Measurements from ENCODE around the gene PPFIBP1. TPM values are rescaled to one million over a fixed set of nuclear protein-coding genes. Genes with fewer than 3 reads are reported as not detected.
A peak's percentile ranks its signal among the peaks of the same experiment; 100 is the strongest.

PPFIBP1 gene
- polyA plus RNA-seq, 2 of the 4 experiments (the other 2 are of a cell fraction): 24.8 to 89.0 TPM

DNA sequence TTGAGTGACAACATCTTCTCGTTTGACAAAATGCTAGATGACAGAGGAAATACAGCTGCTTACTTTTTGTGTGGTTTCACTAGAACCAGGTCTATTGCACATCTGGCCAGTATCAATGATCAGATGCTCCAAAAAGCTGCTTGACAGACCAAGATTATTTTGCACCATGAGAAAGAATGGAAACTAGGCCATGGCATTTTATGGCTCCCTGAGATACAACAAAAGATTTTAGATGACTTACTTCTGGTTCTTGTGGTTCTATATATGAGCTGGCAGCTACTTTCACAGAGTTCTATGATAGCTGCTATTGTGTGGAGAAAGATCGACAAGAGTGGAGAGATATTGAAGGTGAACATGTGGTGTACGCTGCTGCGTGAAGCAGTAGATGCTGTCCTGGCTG lies 25.9 kb upstream of the PPFIBP1 start:
- ChIA-PET POLR2A (no interaction called here), CTCF (no interaction called here)
- H3K4me2 ChIP-seq: no peak overlapping the region
- H3K27ac ChIP-seq: no peak overlapping the region
- H3K9me3 ChIP-seq: no peaks in the 10 kb centered on the region
- peaks cover 4% of the 10 kb centered on the region; the same call in 1 of the 3 replicates for H3K4me1 ChIP-seq
- ATAC-seq (no peak), FAIRE-seq (no peak), DNase-seq (ENCODE audit: low read depth in 1 of 2, low spot score in 1 of 2) (no peak)
- TF ChIP-seq ZC3H11A (IDR thresholded peaks at IDR 0.05) (no peak), ZSCAN20 (CRISPR knock-in tag; IDR thresholded peaks at IDR 0.05) (no peak)
- TF ChIP-seq, protein P1, sequence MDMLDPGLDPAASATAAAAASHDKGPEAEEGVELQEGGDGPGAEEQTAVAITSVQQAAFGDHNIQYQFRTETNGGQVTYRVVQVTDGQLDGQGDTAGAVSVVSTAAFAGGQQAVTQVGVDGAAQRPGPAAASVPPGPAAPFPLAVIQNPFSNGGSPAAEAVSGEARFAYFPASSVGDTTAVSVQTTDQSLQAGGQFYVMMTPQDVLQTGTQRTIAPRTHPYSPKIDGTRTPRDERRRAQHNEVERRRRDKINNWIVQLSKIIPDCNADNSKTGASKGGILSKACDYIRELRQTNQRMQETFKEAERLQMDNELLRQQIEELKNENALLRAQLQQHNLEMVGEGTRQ (IDR thresholded peaks at IDR 0.05): no peak
- TF ChIP-seq, protein P2, sequence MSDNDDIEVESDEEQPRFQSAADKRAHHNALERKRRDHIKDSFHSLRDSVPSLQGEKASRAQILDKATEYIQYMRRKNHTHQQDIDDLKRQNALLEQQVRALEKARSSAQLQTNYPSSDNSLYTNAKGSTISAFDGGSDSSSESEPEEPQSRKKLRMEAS (IDR thresholded peaks at IDR 0.05): no peak
- TF ChIP-seq, protein P3, sequence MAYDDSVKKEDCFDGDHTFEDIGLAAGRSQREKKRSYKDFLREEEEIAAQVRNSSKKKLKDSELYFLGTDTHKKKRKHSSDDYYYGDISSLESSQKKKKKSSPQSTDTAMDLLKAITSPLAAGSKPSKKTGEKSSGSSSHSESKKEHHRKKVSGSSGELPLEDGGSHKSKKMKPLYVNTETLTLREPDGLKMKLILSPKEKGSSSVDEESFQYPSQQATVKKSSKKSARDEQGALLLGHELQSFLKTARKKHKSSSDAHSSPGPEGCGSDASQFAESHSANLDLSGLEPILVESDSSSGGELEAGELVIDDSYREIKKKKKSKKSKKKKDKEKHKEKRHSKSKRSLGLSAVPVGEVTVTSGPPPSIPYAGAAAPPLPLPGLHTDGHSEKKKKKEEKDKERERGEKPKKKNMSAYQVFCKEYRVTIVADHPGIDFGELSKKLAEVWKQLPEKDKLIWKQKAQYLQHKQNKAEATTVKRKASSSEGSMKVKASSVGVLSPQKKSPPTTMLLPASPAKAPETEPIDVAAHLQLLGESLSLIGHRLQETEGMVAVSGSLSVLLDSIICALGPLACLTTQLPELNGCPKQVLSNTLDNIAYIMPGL (CRISPR knock-in tag; IDR thresholded peaks at IDR 0.05; ENCODE audit: borderline replicate concordance): no peak
- TF ChIP-seq, protein P4, sequence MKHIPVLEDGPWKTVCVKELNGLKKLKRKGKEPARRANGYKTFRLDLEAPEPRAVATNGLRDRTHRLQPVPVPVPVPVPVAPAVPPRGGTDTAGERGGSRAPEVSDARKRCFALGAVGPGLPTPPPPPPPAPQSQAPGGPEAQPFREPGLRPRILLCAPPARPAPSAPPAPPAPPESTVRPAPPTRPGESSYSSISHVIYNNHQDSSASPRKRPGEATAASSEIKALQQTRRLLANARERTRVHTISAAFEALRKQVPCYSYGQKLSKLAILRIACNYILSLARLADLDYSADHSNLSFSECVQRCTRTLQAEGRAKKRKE (CRISPR knock-in tag; IDR thresholded peaks at IDR 0.05; ENCODE audit: low read depth): no peak
- H3K4me3 ChIP-seq: no peak overlapping the region
- 74% methylated on average over 4 of the region's 4 CpGs for WGBS (ENCODE audit: missing lambda C conversion rate)

DNA sequence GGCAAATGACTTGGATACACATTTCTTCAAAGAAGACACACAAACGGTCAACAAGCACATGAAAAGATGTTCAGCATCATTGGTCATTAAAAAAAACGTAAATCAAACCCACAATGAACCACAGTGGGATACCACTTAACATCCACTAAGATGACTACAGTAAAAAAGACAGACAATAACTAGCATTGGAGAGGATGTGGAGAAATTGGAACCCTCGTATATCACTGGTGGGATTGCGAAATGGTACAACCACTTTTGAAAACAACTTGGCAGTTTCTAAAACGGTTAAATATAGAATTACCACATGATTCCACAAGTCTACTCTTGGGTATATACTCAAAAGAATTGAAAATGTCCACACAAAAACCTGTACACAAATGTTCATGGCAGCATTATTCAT lies 25.2 kb upstream of the PPFIBP1 start:
- ATAC-seq (no peak), FAIRE-seq (no peak), DNase-seq (ENCODE audit: low read depth in 1 of 2, low spot score in 1 of 2) (no peak)
- Histone ChIP-seq H3K4me3 (no peak overlapping the region), H3K4me2 (no peak overlapping the region), H3K4me1 (no peaks in the 10 kb centered on the region), H3K9me3 (no peaks in the 10 kb centered on the region), H3K27ac (no peak overlapping the region)
- 42% methylated on average over 5 of the region's 5 CpGs for WGBS (ENCODE audit: missing lambda C conversion rate)
- TF ChIP-seq CEBPB (IDR thresholded peaks at IDR 0.05) (peak in 1 of 2 experiments; percentile 45; a peak in 1 of 4 replicates), MAFK (IDR thresholded peaks at IDR 0.05; ENCODE audit: partially characterized antibody) (no peak)
- ChIA-PET POLR2A (no interaction called here), CTCF (no interaction called here)

DNA sequence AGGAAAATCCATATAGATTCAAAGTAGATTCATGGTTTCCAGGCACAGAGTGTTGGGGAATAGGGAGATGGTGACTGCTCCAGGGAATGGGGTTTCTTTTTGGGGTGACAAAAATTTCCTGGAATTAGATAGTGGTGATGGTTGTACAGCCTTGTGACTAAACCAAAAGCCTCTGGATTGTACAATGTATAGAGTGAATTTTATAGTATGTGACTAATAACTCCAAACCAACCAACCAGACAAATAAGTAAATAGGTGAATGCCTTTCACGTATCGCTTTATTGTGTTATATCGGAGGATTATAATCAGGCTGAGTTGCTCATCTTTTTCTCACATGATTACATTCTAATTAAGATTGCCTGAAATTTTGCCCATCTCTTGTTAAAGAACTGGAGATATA lies 24.6 kb upstream of the PPFIBP1 start:
- ChIA-PET POLR2A (no interaction called here), CTCF (no interaction called here)
- 88% methylated on average over 3 of the region's 3 CpGs for WGBS (ENCODE audit: missing lambda C conversion rate)
- no peak overlapping the region for H3K4me2 ChIP-seq
- DNase-seq (ENCODE audit: low read depth in 1 of 2, low spot score in 1 of 2) (no peak), FAIRE-seq (no peak), ATAC-seq (no peak)
- no peak overlapping the region for H3K4me3 ChIP-seq
- no peak overlapping the region for H3K27ac ChIP-seq
- no peaks in the 10 kb centered on the region for H3K9me3 ChIP-seq
- no peaks in the 10 kb centered on the region for H3K4me1 ChIP-seq
- TF ChIP-seq NPAS2 (CRISPR knock-in tag; IDR thresholded peaks at IDR 0.05; ENCODE audit: borderline replicate concordance) (no peak), CEBPB (IDR thresholded peaks at IDR 0.05) (no peak), SREBF2 (IDR thresholded peaks at IDR 0.05) (no peak), HOXB13 (CRISPR knock-in tag; IDR thresholded peaks at IDR 0.05; ENCODE audit: low read depth) (no peak), FOSB (CRISPR knock-in tag; IDR thresholded peaks at IDR 0.05) (no peak), PHF8 (IDR thresholded peaks at IDR 0.05; ENCODE audit: borderline replicate concordance, low read depth) (no peak), POLR2A (IDR thresholded peaks at IDR 0.05; ENCODE audit: low read length) (no peak), CHD2 (IDR thresholded peaks at IDR 0.05; ENCODE audit: low read length, partially characterized antibody) (no peak), JUNB (IDR thresholded peaks at IDR 0.05) (no peak), ZC3H11A (IDR thresholded peaks at IDR 0.05) (no peak), RCOR1 (IDR thresholded peaks at IDR 0.05; ENCODE audit: low read depth, low read length) (no peak), ZFP36 (IDR thresholded peaks at IDR 0.05; ENCODE audit: borderline replicate concordance, partially characterized antibody) (no peak)
- TF ChIP-seq, protein P5, sequence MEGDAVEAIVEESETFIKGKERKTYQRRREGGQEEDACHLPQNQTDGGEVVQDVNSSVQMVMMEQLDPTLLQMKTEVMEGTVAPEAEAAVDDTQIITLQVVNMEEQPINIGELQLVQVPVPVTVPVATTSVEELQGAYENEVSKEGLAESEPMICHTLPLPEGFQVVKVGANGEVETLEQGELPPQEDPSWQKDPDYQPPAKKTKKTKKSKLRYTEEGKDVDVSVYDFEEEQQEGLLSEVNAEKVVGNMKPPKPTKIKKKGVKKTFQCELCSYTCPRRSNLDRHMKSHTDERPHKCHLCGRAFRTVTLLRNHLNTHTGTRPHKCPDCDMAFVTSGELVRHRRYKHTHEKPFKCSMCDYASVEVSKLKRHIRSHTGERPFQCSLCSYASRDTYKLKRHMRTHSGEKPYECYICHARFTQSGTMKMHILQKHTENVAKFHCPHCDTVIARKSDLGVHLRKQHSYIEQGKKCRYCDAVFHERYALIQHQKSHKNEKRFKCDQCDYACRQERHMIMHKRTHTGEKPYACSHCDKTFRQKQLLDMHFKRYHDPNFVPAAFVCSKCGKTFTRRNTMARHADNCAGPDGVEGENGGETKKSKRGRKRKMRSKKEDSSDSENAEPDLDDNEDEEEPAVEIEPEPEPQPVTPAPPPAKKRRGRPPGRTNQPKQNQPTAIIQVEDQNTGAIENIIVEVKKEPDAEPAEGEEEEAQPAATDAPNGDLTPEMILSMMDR (IDR thresholded peaks at IDR 0.05): no peak
- TF ChIP-seq, protein P6, sequence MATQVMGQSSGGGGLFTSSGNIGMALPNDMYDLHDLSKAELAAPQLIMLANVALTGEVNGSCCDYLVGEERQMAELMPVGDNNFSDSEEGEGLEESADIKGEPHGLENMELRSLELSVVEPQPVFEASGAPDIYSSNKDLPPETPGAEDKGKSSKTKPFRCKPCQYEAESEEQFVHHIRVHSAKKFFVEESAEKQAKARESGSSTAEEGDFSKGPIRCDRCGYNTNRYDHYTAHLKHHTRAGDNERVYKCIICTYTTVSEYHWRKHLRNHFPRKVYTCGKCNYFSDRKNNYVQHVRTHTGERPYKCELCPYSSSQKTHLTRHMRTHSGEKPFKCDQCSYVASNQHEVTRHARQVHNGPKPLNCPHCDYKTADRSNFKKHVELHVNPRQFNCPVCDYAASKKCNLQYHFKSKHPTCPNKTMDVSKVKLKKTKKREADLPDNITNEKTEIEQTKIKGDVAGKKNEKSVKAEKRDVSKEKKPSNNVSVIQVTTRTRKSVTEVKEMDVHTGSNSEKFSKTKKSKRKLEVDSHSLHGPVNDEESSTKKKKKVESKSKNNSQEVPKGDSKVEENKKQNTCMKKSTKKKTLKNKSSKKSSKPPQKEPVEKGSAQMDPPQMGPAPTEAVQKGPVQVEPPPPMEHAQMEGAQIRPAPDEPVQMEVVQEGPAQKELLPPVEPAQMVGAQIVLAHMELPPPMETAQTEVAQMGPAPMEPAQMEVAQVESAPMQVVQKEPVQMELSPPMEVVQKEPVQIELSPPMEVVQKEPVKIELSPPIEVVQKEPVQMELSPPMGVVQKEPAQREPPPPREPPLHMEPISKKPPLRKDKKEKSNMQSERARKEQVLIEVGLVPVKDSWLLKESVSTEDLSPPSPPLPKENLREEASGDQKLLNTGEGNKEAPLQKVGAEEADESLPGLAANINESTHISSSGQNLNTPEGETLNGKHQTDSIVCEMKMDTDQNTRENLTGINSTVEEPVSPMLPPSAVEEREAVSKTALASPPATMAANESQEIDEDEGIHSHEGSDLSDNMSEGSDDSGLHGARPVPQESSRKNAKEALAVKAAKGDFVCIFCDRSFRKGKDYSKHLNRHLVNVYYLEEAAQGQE (IDR thresholded peaks at IDR 0.05): no peak
- TF ChIP-seq, protein P7, sequence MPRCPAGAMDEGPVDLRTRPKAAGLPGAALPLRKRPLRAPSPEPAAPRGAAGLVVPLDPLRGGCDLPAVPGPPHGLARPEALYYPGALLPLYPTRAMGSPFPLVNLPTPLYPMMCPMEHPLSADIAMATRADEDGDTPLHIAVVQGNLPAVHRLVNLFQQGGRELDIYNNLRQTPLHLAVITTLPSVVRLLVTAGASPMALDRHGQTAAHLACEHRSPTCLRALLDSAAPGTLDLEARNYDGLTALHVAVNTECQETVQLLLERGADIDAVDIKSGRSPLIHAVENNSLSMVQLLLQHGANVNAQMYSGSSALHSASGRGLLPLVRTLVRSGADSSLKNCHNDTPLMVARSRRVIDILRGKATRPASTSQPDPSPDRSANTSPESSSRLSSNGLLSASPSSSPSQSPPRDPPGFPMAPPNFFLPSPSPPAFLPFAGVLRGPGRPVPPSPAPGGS (IDR thresholded peaks at IDR 0.05): no peak
- TF ChIP-seq, protein P8, sequence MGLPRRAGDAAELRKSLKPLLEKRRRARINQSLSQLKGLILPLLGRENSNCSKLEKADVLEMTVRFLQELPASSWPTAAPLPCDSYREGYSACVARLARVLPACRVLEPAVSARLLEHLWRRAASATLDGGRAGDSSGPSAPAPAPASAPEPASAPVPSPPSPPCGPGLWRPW (IDR thresholded peaks at IDR 0.05): no peak
- TF ChIP-seq, protein P1 (IDR thresholded peaks at IDR 0.05): no peak

Data from A549 (cell line).